ENCODE results near the gene CTBP2. TPM values are rescaled to one million over a fixed set of nuclear protein-coding genes. Genes with fewer than 3 reads are reported as not detected.

CTBP2 gene
- total RNA-seq, 1 donor from 2014 or later: 109 TPM

GRCh38 chr10:125158601-125159485, 1.5 kb downstream of the CTBP2 start:
- DNase-seq (ENCODE audit: low read depth): no peak

GRCh38 chr10:125158275-125158600, 2.1 kb downstream of the CTBP2 start:
- no peak for DNase-seq (ENCODE audit: low read depth)

- DNase-seq (ENCODE audit: low read depth): peak; percentile 76
These were observed 2.9 kb downstream of the CTBP2 start for GRCh38 chr10:125157505-125157904.

GRCh38 chr10:125156739-125157480, 3.5 kb downstream of the CTBP2 start:
- DNase-seq (ENCODE audit: low read depth): peak; percentile 67

GRCh38 chr10:125156196-125156595, 4.2 kb downstream of the CTBP2 start:
- no peak for DNase-seq (ENCODE audit: low read depth)

GRCh38 chr10:125155101-125155500, 5.3 kb downstream of the CTBP2 start:
- peak; percentile 72 for DNase-seq (ENCODE audit: low read depth)

- DNase-seq (ENCODE audit: low read depth): peak; percentile 74
These were observed 5.8 kb downstream of the CTBP2 start for GRCh38 chr10:125154529-125154928.

DNA sequence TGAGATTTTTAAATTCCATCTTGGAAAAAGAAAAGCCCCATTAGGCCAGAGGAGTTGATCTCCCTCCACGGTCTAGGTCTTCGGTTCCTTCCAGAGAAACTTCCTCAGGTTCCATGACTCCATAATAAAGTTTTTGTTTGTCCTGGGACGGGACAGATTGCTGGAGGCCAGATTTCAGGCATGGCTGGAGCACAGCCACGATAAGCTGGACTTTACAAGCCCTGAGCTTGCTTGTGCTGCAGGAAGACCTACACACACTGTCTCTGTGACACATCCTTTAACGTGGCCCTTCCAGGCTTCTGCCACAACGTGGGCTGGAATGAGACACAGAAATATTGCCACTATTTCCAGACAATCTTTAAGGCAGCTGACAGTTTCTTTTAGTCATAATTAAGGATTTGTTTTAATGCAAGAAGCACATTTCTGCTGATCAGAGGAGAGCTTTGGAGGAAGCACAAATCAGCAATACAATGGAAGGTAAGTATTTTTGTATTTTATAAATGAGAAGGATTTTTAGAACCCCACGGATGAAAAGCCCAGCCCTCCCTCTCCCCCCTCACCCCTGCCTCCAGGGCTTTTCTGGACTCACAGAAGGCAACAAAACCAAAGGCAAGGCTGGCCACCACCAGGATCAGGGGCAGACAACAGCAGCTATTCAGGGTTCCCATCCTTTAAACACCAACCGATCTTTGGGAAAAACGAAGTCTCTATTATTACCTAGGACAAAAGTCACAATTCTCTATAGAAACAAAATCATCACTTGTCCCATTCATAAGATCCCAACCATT, 6.5 kb downstream of the CTBP2 start:
- DNase-seq (ENCODE audit: low read depth): peak; percentile 68

- peak; percentile 73 for DNase-seq (ENCODE audit: low read depth)
These were observed 7.7 kb downstream of the CTBP2 start for GRCh38 chr10:125152450-125153368.

- no peak for DNase-seq (ENCODE audit: low read depth)
These were observed 8.6 kb downstream of the CTBP2 start for GRCh38 chr10:125151553-125152449.

GRCh38 chr10:125151170-125151552, 9.2 kb downstream of the CTBP2 start:
- DNase-seq (ENCODE audit: low read depth): no peak

DNA sequence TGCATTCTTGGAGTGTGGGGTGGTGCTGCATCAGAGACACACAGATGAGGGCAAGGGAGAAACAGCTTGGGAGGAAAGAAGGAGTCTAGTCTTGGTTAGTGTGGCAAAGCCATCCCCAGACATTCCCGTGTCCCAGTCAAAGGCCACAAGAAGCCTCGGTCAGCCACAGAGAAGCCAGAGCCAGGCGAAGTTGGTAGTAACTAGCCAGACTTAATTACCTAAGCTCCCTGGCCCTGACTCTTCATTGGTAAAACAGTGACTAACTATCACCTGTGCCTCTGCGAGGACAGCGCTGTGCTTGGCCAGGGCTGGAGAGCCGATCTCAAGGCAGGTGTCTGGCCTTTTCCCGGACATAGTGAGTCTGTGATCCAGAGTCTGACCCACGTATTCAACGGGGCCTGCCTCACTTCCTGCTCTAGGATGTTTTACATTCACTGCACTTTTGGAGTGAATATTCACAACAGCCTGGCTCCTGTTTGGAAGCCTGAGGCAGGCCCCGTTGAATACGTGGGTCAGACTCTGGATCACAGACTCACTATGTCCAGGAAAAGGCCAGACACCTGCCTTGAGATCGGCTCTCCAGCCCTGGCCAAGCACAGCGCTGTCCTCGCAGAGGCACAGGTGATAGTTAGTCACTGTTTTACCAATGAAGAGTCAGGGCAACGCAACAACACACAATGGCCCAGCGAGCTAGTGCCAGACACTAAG, 9.8 kb downstream of the CTBP2 start:
- DNase-seq (ENCODE audit: low read depth): peak; percentile 68

GRCh38 chr10:125149680-125150047, 10.7 kb downstream of the CTBP2 start:
- no peak for DNase-seq (ENCODE audit: low read depth)

- peak; percentile 90 for DNase-seq (ENCODE audit: low read depth)
These were observed 11.2 kb downstream of the CTBP2 start for GRCh38 chr10:125149036-125149679.

DNA sequence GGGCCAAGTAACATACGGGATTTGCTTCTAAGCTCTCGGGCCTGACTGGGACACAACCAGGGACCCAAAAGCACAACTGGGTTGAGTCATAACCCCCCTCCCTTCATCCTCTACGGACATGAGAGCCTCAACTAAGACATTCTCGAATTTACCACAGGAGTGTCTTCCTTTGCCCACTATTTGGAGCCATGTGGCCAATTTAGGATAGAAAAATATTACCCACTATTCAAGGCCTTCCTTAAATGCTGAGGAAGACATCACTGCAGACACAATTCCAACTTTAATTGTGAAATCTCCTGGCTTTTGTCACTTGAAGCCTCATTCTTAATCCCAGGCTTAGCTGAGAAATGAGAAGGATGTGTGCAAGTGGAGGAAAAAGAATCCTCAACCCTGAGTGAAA, 11.8 kb downstream of the CTBP2 start:
- DNase-seq (ENCODE audit: low read depth): no peak

GRCh38 chr10:125147971-125148439, 12.4 kb downstream of the CTBP2 start:
- DNase-seq (ENCODE audit: low read depth): peak; percentile 62

GRCh38 chr10:125146791-125147579, 13.4 kb downstream of the CTBP2 start:
- DNase-seq (ENCODE audit: low read depth): peak; percentile 89

DNA sequence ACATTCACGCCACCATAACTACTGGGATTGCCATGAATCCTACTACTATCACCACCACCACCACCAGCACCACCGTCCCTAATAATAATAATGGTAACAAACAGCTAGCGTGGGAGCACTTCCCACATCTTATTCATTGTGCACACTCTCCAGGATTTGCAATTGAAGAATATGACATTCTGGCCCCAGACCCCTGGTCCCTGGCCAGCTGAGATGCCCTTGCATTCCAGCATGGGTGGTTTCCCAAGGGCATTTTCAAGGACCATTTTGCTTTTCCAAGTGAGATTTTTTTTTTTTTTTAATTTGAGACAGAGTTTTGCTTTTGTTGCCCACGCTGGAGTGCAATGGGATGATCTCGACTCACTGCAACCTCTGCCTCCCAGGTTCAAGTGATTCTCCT, 14.7 kb downstream of the CTBP2 start:
- DNase-seq (ENCODE audit: low read depth): no peak

All from renal cortical epithelial cell (primary cell).